Right renal pelvis (tissue), 4 donors: Measurements from ENCODE around the gene RNF121. TPM values are rescaled to one million over a fixed set of nuclear protein-coding genes. Genes with fewer than 3 reads are reported as not detected.

Source experiments
- DNase-seq, 4 donors: peaks; one replicate each; pipeline ENCODE4 v3.0.0-alpha.2; 2013; ENCODE audit warnings: low read depth in 4 of 4, low spot score in 3 of 4, missing footprints in 1 of 4
- polyA plus RNA-seq, 4 donors: library from polyadenylated mRNA; unstranded; fragments of 120-200 nt; gene quantifications; one replicate each; pipeline ENCODE4 v1.2.1, GENCODE V29; 2013; ENCODE audit not compliant: insufficient read length in 4 of 4

Gene RNF121
- polyA plus RNA-seq, 4 donors, result 38.7 to 42.7 (median 39.6) TPM

- DNase-seq, result no peak
Observed at GRCh38 chr11:72026090-72026489, 97.2 kb downstream of the RNF121 start.

DNA sequence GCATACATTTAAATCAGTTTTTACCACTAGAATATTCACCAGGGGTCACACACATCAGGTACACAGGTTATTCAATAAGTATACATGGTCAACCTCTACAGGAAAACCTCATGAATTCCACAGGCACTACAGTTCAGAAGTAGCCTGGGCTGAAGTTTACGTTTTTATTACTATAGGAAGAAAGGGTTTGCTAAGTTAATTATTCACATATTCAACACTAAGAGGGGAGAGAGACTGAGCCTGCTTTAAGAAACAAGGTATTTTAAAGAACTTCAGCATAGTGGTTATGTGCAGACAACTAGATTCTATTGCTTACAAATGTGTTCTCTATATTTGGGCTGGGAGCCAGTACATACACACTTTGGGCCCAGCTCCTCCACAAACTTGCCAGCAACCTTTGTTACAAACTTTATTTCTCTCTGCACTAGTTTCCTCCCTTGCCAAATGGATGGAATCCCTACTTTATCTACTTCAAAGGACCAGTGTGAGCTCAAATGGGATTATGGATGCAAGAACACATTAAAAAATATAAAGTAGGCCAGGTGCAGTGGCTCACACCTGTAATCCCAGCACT lies 101.7 kb downstream of the RNF121 start:
- DNase-seq, result no peak

GRCh38 chr11:72036687-72037086 lies 107.8 kb downstream of the RNF121 start:
- no peak for DNase-seq

DNA sequence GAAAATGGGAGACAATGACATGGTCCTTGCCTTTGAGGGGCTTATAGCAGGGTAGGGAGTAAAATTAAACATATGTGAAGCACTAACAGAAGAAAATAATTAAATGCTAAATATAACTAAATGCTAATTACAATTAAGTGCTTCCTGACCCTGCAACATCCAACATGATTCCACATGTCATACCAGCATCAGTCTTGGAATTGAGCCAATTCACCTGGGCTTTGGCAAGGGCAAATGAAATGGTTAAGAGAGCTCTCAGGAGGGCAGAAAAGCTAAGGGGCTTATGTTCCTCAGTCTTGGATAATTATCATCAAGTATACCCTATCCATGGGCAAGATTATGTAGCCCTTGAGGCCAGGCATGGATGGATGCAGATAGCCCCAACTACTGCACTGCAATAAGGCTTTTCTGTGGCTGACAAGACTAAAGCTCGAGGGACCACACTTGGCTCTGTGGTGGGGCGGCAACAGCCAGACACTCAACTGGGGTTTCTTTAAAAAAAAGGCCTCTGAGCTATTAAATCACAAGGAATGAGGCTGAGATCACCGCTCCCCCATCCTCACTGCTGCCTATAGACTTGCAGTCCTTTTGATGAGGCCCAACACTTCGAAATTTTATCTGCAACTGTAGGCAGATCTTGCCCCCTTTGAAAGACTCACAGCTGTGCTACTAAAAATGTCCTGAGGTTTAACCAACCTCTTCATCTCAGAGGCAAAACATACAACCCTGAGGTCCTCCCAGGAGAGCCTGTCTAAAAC lies 108.9 kb downstream of the RNF121 start:
- no peak for DNase-seq

DNA sequence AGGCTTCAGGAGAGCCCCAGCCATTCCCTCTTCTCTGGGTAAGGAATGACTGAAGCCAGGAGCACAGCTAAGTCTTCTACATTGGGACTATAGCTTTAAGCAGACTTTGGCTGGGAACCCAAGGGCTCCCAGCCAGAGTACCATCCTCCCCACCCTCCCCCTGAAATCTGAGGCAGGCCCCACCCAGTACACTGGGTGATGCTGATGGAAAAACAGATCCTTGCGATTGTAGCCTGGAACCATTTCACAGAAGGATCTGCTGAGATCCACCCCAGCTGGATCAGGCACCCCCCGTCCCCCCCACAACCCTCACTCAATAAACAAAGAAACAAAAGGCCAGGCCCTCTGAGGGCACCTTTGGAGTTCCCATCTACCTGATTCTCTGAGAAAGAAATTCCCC lies 109.6 kb downstream of the RNF121 start:
- DNase-seq, result no peak

DNA sequence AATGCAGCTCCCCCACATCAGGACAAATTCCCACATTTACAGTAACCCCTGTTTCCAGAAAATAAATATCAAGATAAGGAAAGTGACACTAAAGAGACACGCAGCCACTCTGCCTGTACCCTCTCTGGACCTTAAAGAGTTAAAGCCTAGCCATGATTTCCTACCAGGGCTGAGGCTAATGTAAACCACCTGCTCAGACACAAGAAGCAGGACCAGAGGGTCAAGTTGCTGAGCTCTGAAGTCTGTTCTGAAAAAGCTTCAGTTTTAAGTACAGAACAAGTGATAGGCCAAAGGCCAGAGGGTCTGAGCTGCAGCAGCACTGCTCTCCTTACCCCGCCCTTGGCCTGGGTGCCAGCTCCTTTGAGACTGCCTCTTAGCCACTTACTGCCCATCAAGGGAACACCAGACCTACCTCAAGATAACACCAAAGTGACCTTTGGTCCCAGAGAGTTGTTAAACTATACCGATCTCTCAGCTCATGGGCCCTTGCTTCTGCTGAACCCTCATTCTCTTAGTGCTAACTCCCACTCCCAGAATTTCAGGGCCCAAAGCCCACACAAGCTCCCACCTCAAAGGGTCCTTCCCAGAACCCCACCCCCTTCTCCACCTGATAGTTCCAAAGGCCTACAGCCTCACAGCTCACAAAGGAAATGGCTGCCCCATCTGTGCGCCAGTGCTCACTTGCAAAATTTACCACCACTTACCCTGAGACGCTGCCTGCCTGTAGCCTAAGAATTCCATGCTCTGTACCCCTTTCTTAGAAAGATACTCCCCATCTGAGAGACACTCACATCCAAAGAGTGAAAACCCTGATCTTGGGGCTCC lies 110.4 kb downstream of the RNF121 start:
- no peak for DNase-seq

DNA sequence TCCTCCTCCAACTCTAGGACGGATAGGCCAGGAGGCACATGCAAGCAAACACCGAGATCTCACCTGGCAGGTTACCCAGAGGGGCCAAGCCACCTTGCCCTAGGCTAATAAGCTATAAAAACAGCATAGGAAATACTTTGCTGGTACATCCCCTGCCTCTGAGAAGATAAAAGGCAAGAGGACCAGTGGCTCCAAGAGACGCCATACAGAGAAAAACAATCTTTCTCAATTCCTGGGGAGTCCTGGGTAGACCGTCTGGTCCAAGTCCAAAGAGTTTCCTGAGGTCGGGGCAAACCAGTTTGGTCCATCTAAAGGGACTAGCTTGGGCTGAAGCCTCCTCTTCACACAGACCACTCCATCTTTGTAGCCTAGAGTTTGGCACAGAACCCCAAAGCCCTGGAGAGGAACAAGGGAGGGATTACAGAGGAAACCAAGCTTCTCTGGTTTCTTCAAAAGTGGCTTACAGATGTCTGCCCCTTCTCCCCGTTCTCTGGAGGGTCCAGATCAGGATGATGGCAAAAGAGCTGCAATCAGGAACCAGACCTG lies 111.1 kb downstream of the RNF121 start:
- no peak for DNase-seq

- peak; percentile 93 to 97 (median 94) for DNase-seq
Observed at GRCh38 chr11:72040491-72041363, 111.9 kb downstream of the RNF121 start.

DNA sequence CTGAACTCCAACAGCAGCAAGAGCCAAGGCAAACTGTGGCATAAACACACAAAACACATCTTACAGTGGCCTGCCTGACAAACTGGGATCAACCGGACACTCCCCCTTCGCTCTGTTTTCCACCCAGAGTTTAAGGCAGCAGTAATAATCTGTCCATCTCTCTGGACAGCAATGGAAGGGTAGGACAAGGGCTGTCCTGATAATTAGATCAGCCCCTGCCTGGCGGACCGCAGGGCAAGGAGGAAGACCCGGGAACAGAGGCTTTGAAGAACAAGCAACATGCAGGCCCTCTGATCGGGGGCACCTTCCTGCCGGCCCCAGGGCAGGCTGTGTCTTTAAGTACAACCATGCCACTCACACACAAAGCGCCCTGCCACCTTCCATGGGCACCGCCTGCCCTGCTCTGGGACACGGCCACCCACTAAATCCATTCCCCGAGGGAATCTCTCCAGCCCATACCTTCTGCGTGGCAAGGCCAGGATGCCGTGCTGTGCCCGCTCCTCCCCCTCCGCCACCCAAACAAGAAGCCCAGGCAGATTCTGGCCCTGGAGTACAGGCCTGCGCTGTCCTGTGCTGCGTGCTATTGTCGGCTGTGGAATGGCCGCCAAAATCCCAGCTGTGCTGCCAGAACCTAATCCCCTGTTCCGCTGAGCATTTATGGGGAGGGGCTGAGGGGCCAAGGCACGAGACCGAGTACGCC lies 112.7 kb downstream of the RNF121 start:
- DNase-seq, result peak in 2 of 4 donors; percentile 61 to 63

- no peak for DNase-seq
Observed at GRCh38 chr11:72042064-72042745, 113.4 kb downstream of the RNF121 start.

DNA sequence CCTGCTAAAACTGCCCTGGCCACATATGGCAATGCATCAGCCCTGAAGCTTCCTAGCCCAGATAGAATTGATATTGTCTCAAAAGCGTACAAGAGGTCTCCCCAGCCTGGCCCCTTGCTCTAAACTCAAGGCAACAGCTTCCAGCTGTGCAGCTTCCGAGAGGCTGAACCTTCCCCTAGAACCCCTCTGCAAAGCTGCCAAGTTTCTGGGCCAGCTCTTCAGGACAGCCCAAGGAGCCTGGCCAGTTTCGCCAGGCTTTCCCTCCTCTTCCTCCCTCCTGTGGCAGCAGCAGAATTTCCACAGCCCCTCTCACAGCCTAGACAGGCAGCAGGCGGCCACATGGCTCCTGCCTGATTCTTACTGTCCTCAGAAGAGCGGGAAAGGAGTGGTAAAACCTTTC lies 117.0 kb downstream of the RNF121 start:
- no peak for DNase-seq

Other genes with a start within 250 kb of the RNF121 start
- gene DEFB108B, start 95.8 kb upstream of the RNF121 start, polyA plus RNA-seq, result not detected
- 1 to 10 TPM in 3 of 4 donors, not detected in 1; 1.0 to 1.8 (median 1.1) TPM for gene DEFB131B, start 50.6 kb upstream of the RNF121 start, polyA plus RNA-seq
- gene XNDC1N, start 452 bp upstream of the RNF121 start, polyA plus RNA-seq, result 1 to 10 TPM; 4.9 to 7.1 (median 6.6) TPM
- gene IL18BP, start 69.9 kb downstream of the RNF121 start, polyA plus RNA-seq, result 1 to 10 TPM; 7.8 to 9.9 (median 9.2) TPM
- gene NUMA1, start 151.5 kb downstream of the RNF121 start, polyA plus RNA-seq, result 100 to 1,000 TPM; 253 to 272 (median 263) TPM
- 10 to 100 TPM; 20.1 to 26.2 (median 22.6) TPM for gene LRRC51, start 151.8 kb downstream of the RNF121 start, polyA plus RNA-seq
- 100 to 1,000 TPM; 111 to 121 (median 114) TPM for gene LAMTOR1, start 174.3 kb downstream of the RNF121 start, polyA plus RNA-seq
- not detected for gene TOMT, start 176.9 kb downstream of the RNF121 start, polyA plus RNA-seq
- gene ANAPC15, start 183.6 kb downstream of the RNF121 start, polyA plus RNA-seq, result 10 to 100 TPM; 47.2 to 56.9 (median 53.0) TPM
- 1 to 10 TPM; 1.8 to 2.7 (median 2.0) TPM for gene FOLR3, start 206.7 kb downstream of the RNF121 start, polyA plus RNA-seq